ENCODE results near the gene P2RY2.

P2RY2 gene

GRCh38 chr11:73235236-73235786 is 17.2 kb downstream of the P2RY2 start:
- DNase-seq (ENCODE audit: insufficient read length, low spot score) (no peak), FAIRE-seq (no peak)
- TF ChIP-seq CTCF (IDR thresholded peaks at IDR 0.05; ENCODE audit: insufficient read depth, missing control alignments): no peak

GRCh38 chr11:73236205-73236765 is 18.2 kb downstream of the P2RY2 start:
- DNase-seq (ENCODE audit: insufficient read length, low spot score) (no peak), FAIRE-seq (no peak)
- no peak for TF ChIP-seq CTCF (IDR thresholded peaks at IDR 0.05; ENCODE audit: insufficient read depth, missing control alignments)

GRCh38 chr11:73236854-73237253 is 18.8 kb downstream of the P2RY2 start:
- no peak for FAIRE-seq
- TF ChIP-seq CTCF (IDR thresholded peaks at IDR 0.05; ENCODE audit: insufficient read depth, missing control alignments): peak; percentile 56
- peak; percentile 60 for DNase-seq (ENCODE audit: insufficient read length, low spot score)

- FAIRE-seq (no peak), DNase-seq (ENCODE audit: insufficient read length, low spot score) (no peak)
- no peak for TF ChIP-seq CTCF (IDR thresholded peaks at IDR 0.05; ENCODE audit: insufficient read depth, missing control alignments)
These were observed 19.6 kb downstream of the P2RY2 start for GRCh38 chr11:73237471-73238290.

GRCh38 chr11:73239111-73239521 is 21.0 kb downstream of the P2RY2 start:
- no peak for DNase-seq (ENCODE audit: insufficient read length, low spot score)
- FAIRE-seq: no peak

GRCh38 chr11:73239571-73240189 is 21.6 kb downstream of the P2RY2 start:
- DNase-seq (ENCODE audit: insufficient read length, low spot score) (no peak), FAIRE-seq (no peak)
- TF ChIP-seq CTCF (IDR thresholded peaks at IDR 0.05; ENCODE audit: insufficient read depth, missing control alignments): no peak

More at GRCh38 chr11:73239111-73239521, 21.0 kb downstream of the P2RY2 start:
- TF ChIP-seq CTCF (IDR thresholded peaks at IDR 0.05; ENCODE audit: insufficient read depth, missing control alignments): no peak
